Ascending aorta (tissue), 2 donors: ENCODE measurements around the gene METTL21C. TPM values are rescaled to one million over a fixed set of nuclear protein-coding genes. Genes with fewer than 3 reads are reported as not detected.

Source experiments
- DNase-seq, 2 donors: peaks; one replicate each; pipeline ENCODE4 v3.0.0-alpha.2; 2019; ENCODE audit warnings: low spot score in 2 of 2
- H3K27ac ChIP-seq, 2 donors: fragments of 200-600 bp; sonication (generic); one replicate each; pipeline ENCODE4 v1.5.1; 2016 to 2017; ENCODE audit warnings: mild to moderate bottlenecking in 1 of 2
- H3K27me3 ChIP-seq: fragments of 200-600 bp; sonication (generic); one replicate; pipeline ENCODE4 v1.5.1; 2017
- H3K36me3 ChIP-seq, 2 donors: fragments of 200-600 bp; sonication (generic); one replicate each; pipeline ENCODE4 v1.5.1; 2016
- H3K4me1 ChIP-seq, 2 donors: fragments of 200-600 bp; sonication (generic); one replicate each; pipeline ENCODE4 v1.5.1; 2016 to 2017; ENCODE audit warnings: mild to moderate bottlenecking in 1 of 2
- H3K4me3 ChIP-seq, 2 donors: fragments of 200-600 bp; sonication (generic); one replicate each; pipeline ENCODE4 v1.5.1; 2016 to 2017; ENCODE audit warnings: mild to moderate bottlenecking in 1 of 2
- H3K9me3 ChIP-seq, 2 donors: fragments of 200-600 bp; sonication (generic); one replicate each; pipeline ENCODE4 v1.5.1; 2016
- CTCF ChIP-seq, 3 experiments: fragments of 200-600 bp in 2 of 3; fragments of 450-650 bp in 1 of 3; sonication (generic) in 2 of 3; IDR thresholded peaks; one replicate each; pipeline ENCODE4 v1.5.1; 2016 to 2019; ENCODE audit warnings: antibody characterized with exemption in 3 of 3, mild to moderate bottlenecking in 1 of 3, moderate library complexity in 1 of 3
- intact Hi-C: fragments of 100-400 bp; cut with DNase I; formaldehyde crosslinking; loops from one replicate; pipeline ENCODE4 v1.15.1; 2023
- total RNA-seq: library from RNA; depleted of rRNA; stranded (reverse); fragments of >200 nt; gene quantifications from one replicate; pipeline ENCODE4 v1.1.0, GENCODE V29; 2016

Gene METTL21C
- total RNA-seq, 1 donor from 2014 or later, result not detected

- DNase-seq, result no peak
Measured at GRCh38 chr13:102690883-102691282, 4.0 kb downstream of the METTL21C start.

GRCh38 chr13:102688306-102688973 is 6.4 kb downstream of the METTL21C start:
- H3K9me3 ChIP-seq, result no peaks in the 10 kb centered on the region
- H3K27me3 ChIP-seq, result no peaks in the 10 kb centered on the region
- H3K4me1 ChIP-seq, result no peaks in the 10 kb centered on the region
- no peak overlapping the region for H3K4me3 ChIP-seq
- no peak for DNase-seq
- H3K36me3 ChIP-seq, result no peaks in the 10 kb centered on the region
- TF ChIP-seq CTCF (IDR thresholded peaks at IDR 0.05), result no peak
- no peak overlapping the region for H3K27ac ChIP-seq
- intact Hi-C loops, result no loop called here

More at GRCh38 chr13:102690883-102691282, 4.0 kb downstream of the METTL21C start:
- intact Hi-C loops, result no loop called here
- Histone ChIP-seq H3K4me3 (no peak overlapping the region), H3K27ac (no peak overlapping the region), H3K4me1 (no peaks in the 10 kb centered on the region), H3K36me3 (no peaks in the 10 kb centered on the region), H3K9me3 (no peaks in the 10 kb centered on the region), H3K27me3 (no peaks in the 10 kb centered on the region)
- no peak for TF ChIP-seq CTCF (IDR thresholded peaks at IDR 0.05)

GRCh38 chr13:102687520-102687919 is 7.3 kb downstream of the METTL21C start:
- no peaks in the 10 kb centered on the region for H3K27me3 ChIP-seq
- no peak overlapping the region for H3K27ac ChIP-seq
- no peaks in the 10 kb centered on the region for H3K9me3 ChIP-seq
- H3K36me3 ChIP-seq, result no peaks in the 10 kb centered on the region
- no peaks in the 10 kb centered on the region for H3K4me1 ChIP-seq
- intact Hi-C loops, result no loop called here
- DNase-seq, result no peak
- no peak overlapping the region for H3K4me3 ChIP-seq
- no peak for TF ChIP-seq CTCF (IDR thresholded peaks at IDR 0.05)

- no peak for DNase-seq
- intact Hi-C loops, result no loop called here
Measured at GRCh38 chr13:102686024-102686423, 8.8 kb downstream of the METTL21C start.

GRCh38 chr13:102683637-102684036 is 11.2 kb downstream of the METTL21C start:
- intact Hi-C loops, result no loop called here
- Histone ChIP-seq H3K4me3 (no peak overlapping the region), H3K9me3 (peaks cover 0 to 7% of the 10 kb centered on the region in 2 donors), H3K36me3 (peaks cover 6 to 12% of the 10 kb centered on the region in 2 donors), H3K4me1 (no peaks in the 10 kb centered on the region), H3K27ac (no peak overlapping the region), H3K27me3 (no peaks in the 10 kb centered on the region)
- DNase-seq, result no peak
- no peak for TF ChIP-seq CTCF (IDR thresholded peaks at IDR 0.05)

More at GRCh38 chr13:102686024-102686423, 8.8 kb downstream of the METTL21C start:
- H3K4me3 ChIP-seq, result no peak overlapping the region
- no peak overlapping the region for H3K27ac ChIP-seq
- H3K9me3 ChIP-seq, result peaks cover 0 to 7% of the 10 kb centered on the region in 2 donors
- TF ChIP-seq CTCF (IDR thresholded peaks at IDR 0.05), result no peak
- no peaks in the 10 kb centered on the region for H3K4me1 ChIP-seq
- no peaks in the 10 kb centered on the region for H3K27me3 ChIP-seq
- no peaks in the 10 kb centered on the region for H3K36me3 ChIP-seq
